Sigmoid colon (tissue), 7 donors: Measurements from ENCODE around the gene PTX4. TPM values are rescaled to one million over a fixed set of nuclear protein-coding genes. Genes with fewer than 3 reads are reported as not detected.

ENCODE experiments used
- DNase-seq: peaks from one replicate; pipeline ENCODE4 v3.0.0-alpha.2; 2019
- H3K27ac ChIP-seq, 4 donors: fragments of 200-600 bp; sonication (generic); one replicate each; pipeline ENCODE4 v1.5.1; 2016 to 2019; ENCODE audit warnings: mild to moderate bottlenecking in 1 of 4
- H3K27me3 ChIP-seq, 3 donors: fragments of 200-600 bp; sonication (generic); one replicate each; pipeline ENCODE4 v1.5.1; 2019; ENCODE audit warnings: mild to moderate bottlenecking in 1 of 3
- H3K36me3 ChIP-seq, 4 donors: fragments of 200-600 bp; sonication (generic); one replicate each; pipeline ENCODE4 v1.5.1; 2016 to 2019
- H3K4me1 ChIP-seq, 4 donors: fragments of 200-600 bp; sonication (generic); one replicate each; pipeline ENCODE4 v1.5.1; 2017 to 2019
- H3K4me3 ChIP-seq, 4 donors: fragments of 200-600 bp; sonication (generic); one replicate each; pipeline ENCODE4 v1.5.1; 2017 to 2019; ENCODE audit warnings: mild to moderate bottlenecking in 2 of 4, moderate library complexity in 1 of 4
- H3K9me3 ChIP-seq, 4 donors: fragments of 200-600 bp in 3 of 4; sonication (generic) in 3 of 4; one replicate each; pipeline versions ENCODE4 v1.5.1 to v1.6.1; 2013 to 2019
- CTCF ChIP-seq, 4 experiments: fragments of 450-650 bp in 3 of 4; fragments of 200-600 bp in 1 of 4; IDR thresholded peaks; one replicate each; pipeline ENCODE4 v1.5.1; 2016 to 2019; ENCODE audit warnings: antibody characterized with exemption in 4 of 4, mild to moderate bottlenecking in 3 of 4, moderate library complexity in 2 of 4
- EP300 ChIP-seq, 4 donors: sonication (generic); formaldehyde crosslinking; IDR thresholded peaks; one replicate each; pipeline ENCODE4 v1.6.1; 2017; ENCODE audit warnings: antibody characterized with exemption in 4 of 4
- POLR2A ChIP-seq, 2 donors: fragments of 450-650 bp; IDR thresholded peaks; one replicate each; pipeline ENCODE4 v1.6.1; 2016; ENCODE audit warnings: antibody characterized with exemption in 2 of 2, mild to moderate bottlenecking in 2 of 2, moderate library complexity in 2 of 2
- POLR2AphosphoS5 ChIP-seq, 4 donors: sonication (generic); formaldehyde crosslinking; IDR thresholded peaks; one replicate each; pipeline ENCODE4 v1.6.1; 2017; ENCODE audit warnings: antibody characterized with exemption in 4 of 4
- WGBS, 2 donors: extraction: QIAGEN DNeasy Blood & Tissue Kit; methylation state at CpG; one replicate each; pipeline ENCODE4 v1.1.7; 2013; 5-methylcytosine and 5-hydroxymethylcytosine counted together
- intact Hi-C: fragments of 100-400 bp; cut with DNase I; formaldehyde crosslinking; loops from one replicate; pipeline ENCODE4 v1.15.1; 2023
- polyA plus RNA-seq, 3 donors: library from polyadenylated mRNA; stranded (reverse); fragments of 200-250 nt; gene quantifications; one replicate each; pipeline ENCODE4 v1.2.3, GENCODE V29; 2013
- total RNA-seq, 4 donors: library from RNA; depleted of rRNA; stranded (reverse); fragments of >200 nt; gene quantifications; one replicate each; pipeline ENCODE4 v1.1.0, GENCODE V29; 2016
- donor health status: healthy with polysubstance abuse.
- donor health status: Bipolar disorder and iron deficiency.
- donor health status: healthy.

The PTX4 gene
- total and polyA plus RNA-seq, 7 donors = not detected

DNA sequence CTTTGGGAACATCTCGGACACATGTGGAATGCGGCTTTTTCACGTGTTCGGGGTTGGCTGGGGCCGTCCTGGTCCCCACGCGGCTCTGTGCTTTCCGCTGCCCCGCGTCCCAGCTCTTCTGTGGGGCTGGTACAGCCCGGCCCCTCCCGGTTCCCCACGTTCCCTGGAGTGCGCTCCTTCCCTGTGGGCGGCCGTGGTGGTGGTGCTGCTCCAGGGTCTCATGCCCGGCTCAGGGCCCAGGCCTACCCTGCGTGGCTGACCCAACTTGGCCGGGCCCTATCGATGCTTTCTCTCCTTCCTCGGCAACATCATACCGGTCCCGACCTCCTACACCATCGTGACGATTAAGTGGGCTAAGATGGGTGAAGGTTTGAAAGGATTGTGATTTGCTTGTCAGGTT is 7.7 kb upstream of the PTX4 start:
- Histone ChIP-seq H3K9me3 (no peaks in the 10 kb centered on the region), H3K27me3 (no peaks in the 10 kb centered on the region), H3K36me3 (peaks cover 20 to 68% (median 48%) of the 10 kb centered on the region in 4 donors), H3K4me3 (no peak overlapping the region), H3K27ac (no peak overlapping the region), H3K4me1 (peaks cover 0 to 30% (median 25%) of the 10 kb centered on the region in 4 donors)
- 94 to 96% methylated on average over 25 of the region's 25 CpGs for WGBS, 2 donors
- TF ChIP-seq POLR2A (IDR thresholded peaks at IDR 0.05) = no peak
- no peak for TF ChIP-seq POLR2AphosphoS5 (IDR thresholded peaks at IDR 0.05)
- TF ChIP-seq EP300 (IDR thresholded peaks at IDR 0.05) = no peak
- TF ChIP-seq CTCF (IDR thresholded peaks at IDR 0.05) = no peak
- DNase-seq = no peak
- intact Hi-C loops = no loop called here

GRCh38 chr16:1495889-1496262 is 7.1 kb upstream of the PTX4 start:
- no peak overlapping the region for H3K4me3 ChIP-seq
- intact Hi-C loops = no loop called here
- H3K9me3 ChIP-seq = no peaks in the 10 kb centered on the region
- no peak overlapping the region for H3K27ac ChIP-seq
- no peaks in the 10 kb centered on the region for H3K27me3 ChIP-seq
- no peak for DNase-seq
- 91 to 94% methylated on average over 25 of the region's 25 CpGs for WGBS, 2 donors
- peaks cover 0 to 30% (median 25%) of the 10 kb centered on the region in 4 donors for H3K4me1 ChIP-seq
- TF ChIP-seq EP300 (IDR thresholded peaks at IDR 0.05) (no peak), POLR2AphosphoS5 (IDR thresholded peaks at IDR 0.05) (no peak), CTCF (IDR thresholded peaks at IDR 0.05) (no peak), POLR2A (IDR thresholded peaks at IDR 0.05) (no peak)
- H3K36me3 ChIP-seq = peaks cover 15 to 62% (median 42%) of the 10 kb centered on the region in 4 donors

DNA sequence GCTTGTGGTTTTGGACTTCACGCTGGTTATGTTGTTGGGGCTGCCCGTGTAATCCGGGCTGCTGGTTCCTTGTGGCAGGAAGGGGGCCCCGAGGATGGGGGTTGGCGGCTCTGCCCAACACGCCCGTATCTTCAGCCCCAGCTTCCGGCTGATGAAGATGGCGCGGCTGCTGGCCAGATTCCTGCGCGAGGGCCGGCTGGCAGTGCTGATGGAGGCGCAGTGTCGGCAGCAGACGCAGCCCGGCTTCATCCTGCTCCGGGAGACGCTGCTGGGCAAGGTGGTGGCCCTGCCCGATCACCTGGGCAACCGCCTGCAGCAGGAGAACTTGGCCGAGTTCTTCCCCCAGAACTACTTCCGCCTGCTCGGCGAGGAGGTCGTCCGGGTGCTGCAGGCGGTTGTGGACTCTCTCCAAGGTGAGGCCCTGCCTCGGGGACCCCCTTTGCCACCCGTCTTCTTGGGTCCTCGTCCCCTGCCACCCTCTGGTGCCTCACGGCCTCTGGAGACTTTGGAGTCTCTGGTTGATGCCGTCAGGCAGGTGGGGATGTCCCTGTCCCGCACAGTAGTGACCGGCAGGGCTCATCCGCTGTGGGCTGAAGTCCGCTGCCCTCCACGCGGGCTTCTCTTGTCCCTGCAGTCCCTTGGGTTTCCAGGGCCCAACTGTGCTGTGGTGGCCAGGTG is 6.6 kb upstream of the PTX4 start:
- H3K27me3 ChIP-seq = no peaks in the 10 kb centered on the region
- H3K36me3 ChIP-seq = peaks cover 9 to 57% (median 37%) of the 10 kb centered on the region in 4 donors
- H3K4me1 ChIP-seq = peaks cover 0 to 30% (median 25%) of the 10 kb centered on the region in 4 donors
- DNase-seq = no peak
- H3K4me3 ChIP-seq = no peak overlapping the region
- H3K27ac ChIP-seq = peak overlapping the region in 1 of 4 donors; percentile 29
- no peak for TF ChIP-seq CTCF (IDR thresholded peaks at IDR 0.05)
- 95% methylated on average over 39 of the region's 39 CpGs for WGBS, 2 donors
- H3K9me3 ChIP-seq = no peaks in the 10 kb centered on the region
- intact Hi-C loops = no loop called here

DNA sequence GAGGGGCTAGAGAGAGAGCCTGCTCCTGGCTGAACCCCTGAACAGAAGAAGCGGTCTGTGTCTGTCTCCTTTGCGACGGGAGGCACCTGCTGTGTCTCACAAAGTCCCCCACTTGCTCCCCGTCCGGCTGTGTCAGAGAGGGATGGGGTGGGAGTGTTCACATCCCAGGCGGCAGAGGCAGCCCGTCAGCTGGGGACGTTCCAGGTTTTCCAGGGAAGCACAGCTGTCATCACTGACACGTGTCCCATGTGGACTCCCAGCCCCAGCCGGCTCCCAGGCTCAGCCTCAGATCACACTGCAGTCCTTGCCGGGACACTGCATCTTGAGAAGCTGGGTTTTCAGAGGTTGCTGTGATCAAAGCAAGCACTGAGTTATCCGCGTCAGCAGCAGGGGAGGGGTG is 6.0 kb upstream of the PTX4 start:
- Histone ChIP-seq H3K4me3 (peak overlapping the region in 1 of 4 donors; percentile 79), H3K36me3 (peaks cover 8 to 51% (median 30%) of the 10 kb centered on the region in 4 donors)
- WGBS, 2 donors = 84 to 87% methylated on average over 13 of the region's 13 CpGs

More for the DNA sequence above, 6.0 kb upstream of the PTX4 start:
- Histone ChIP-seq H3K27me3 (no peaks in the 10 kb centered on the region), H3K4me1 (peaks cover 0 to 30% (median 25%) of the 10 kb centered on the region in 4 donors), H3K27ac (peak overlapping the region in 3 of 4 donors; percentile 87 to 93 (median 87)), H3K9me3 (no peaks in the 10 kb centered on the region)
- intact Hi-C loops = loop anchor here (5.0 kb wide), 1 partner anchor 118 kb away; the partner anchor contains the start of genes CRAMP1 and IFT140
- peak; percentile 77 for DNase-seq
- TF ChIP-seq EP300 (IDR thresholded peaks at IDR 0.05) (no peak), POLR2AphosphoS5 (IDR thresholded peaks at IDR 0.05) (no peak), POLR2A (IDR thresholded peaks at IDR 0.05) (no peak), CTCF (IDR thresholded peaks at IDR 0.05) (no peak)
